Large intestine (tissue), 3 donors: ENCODE results near the gene RAB10. TPM values are rescaled to one million over a fixed set of nuclear protein-coding genes. Genes with fewer than 3 reads are reported as not detected.

ENCODE experiments used
- DNase-seq, 2 donors: peaks; one replicate each; pipeline versions ENCODE4 v3.0.0 to v3.0.0-alpha.2; 2013
- H3K27ac ChIP-seq: one replicate; pipeline ENCODE4 v1.5.1; 2013; ENCODE audit warnings: low read length
- H3K27me3 ChIP-seq: 2 replicates; pipeline ENCODE4 v1.6.1; 2013; ENCODE audit warnings: low read length; ENCODE audit not compliant: control insufficient read depth, insufficient read depth
- H3K36me3 ChIP-seq: 2 replicates; pipeline ENCODE4 v1.6.1; 2013; ENCODE audit warnings: low read length; ENCODE audit not compliant: control insufficient read depth, insufficient read depth
- H3K4me1 ChIP-seq: one replicate; pipeline ENCODE4 v1.6.1; 2013; ENCODE audit warnings: low read length; ENCODE audit not compliant: control insufficient read depth, insufficient read depth
- H3K4me3 ChIP-seq: one replicate; pipeline ENCODE4 v1.5.1; 2013; ENCODE audit warnings: low read length
- H3K9me3 ChIP-seq: one replicate; pipeline ENCODE4 v1.6.1; 2013; ENCODE audit warnings: mild to moderate bottlenecking, low read depth, low read length, moderate library complexity; ENCODE audit not compliant: control insufficient read depth
- WGBS: methylation state at CpG from one replicate; pipeline ENCODE4 v1.1.5; 2013; ENCODE audit warnings: low lambda C conversion rate; ENCODE audit not compliant: insufficient coverage; 5-methylcytosine and 5-hydroxymethylcytosine counted together
- polyA plus RNA-seq: library from polyadenylated mRNA; unstranded; fragments of 120-200 nt; gene quantifications from one replicate; pipeline ENCODE4 v1.2.1, GENCODE V29; 2013

The RAB10 gene
- polyA plus RNA-seq, 1 donor: 79.7 TPM

- Histone ChIP-seq H3K27me3 (peaks cover 49% of the 10 kb centered on the region), H3K4me1 (peaks cover 9% of the 10 kb centered on the region), H3K36me3 (no peaks in the 10 kb centered on the region), H3K4me3 (no peak overlapping the region), H3K27ac (no peak overlapping the region), H3K9me3 (peaks cover 7% of the 10 kb centered on the region)
- no CpG with 5 or more reads among the region's 10 CpGs for WGBS
- DNase-seq: no peak
Observed at GRCh38 chr2:26174691-26175465, 141.0 kb downstream of the RAB10 start.

DNA sequence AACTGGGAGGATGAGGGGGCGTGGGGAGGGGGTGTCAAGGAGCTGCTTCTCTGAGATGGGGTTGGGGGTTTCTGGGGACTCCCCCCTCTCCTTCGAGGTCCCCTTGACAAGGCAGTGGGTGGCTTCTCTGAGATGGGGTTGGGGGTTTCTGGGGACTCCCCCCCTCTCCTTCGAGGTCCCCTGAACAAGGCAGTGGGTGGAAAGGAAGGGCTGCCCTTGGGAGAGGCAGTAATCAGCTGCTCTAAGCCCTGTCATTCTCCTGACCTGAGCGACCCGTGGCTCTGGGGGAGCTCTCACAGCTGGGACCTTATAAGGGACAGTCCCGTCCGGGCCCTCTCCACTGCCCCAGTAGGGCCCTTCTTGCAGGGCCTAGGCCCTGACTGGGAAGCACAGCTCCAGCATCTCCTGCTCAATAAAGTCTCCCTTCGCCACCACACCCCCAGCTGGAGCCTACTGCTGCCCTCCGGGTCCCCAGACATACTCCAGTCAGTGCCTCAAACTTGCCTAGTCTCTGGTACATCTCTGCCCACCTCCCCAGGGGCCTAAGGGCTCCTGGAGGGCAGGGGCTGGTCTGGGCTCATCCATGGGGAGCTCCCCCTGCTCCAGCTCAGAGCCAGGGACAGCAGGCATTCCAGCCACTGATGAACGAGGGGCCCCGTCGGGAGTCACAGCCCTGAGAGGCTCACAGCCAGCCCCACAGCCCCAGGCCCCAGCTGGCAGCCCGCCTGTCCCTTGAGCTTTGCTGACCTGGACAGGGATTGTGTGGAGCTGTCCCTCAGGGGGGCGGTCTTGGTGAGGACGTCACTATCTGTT is 141.8 kb downstream of the RAB10 start:
- Histone ChIP-seq H3K36me3 (no peaks in the 10 kb centered on the region), H3K27ac (no peak overlapping the region), H3K4me1 (peaks cover 9% of the 10 kb centered on the region), H3K27me3 (peaks cover 54% of the 10 kb centered on the region), H3K9me3 (peaks cover 7% of the 10 kb centered on the region), H3K4me3 (no peak overlapping the region)
- WGBS: no CpG with 5 or more reads among the region's 15 CpGs
- no peak for DNase-seq

- Histone ChIP-seq H3K9me3 (peaks cover 7% of the 10 kb centered on the region), H3K27me3 (peaks cover 54% of the 10 kb centered on the region), H3K4me3 (no peak overlapping the region), H3K36me3 (no peaks in the 10 kb centered on the region), H3K4me1 (peaks cover 9% of the 10 kb centered on the region), H3K27ac (no peak overlapping the region)
- WGBS: no CpG with 5 or more reads among the region's 11 CpGs
- DNase-seq: no peak
Observed at GRCh38 chr2:26176279-26176615, 142.4 kb downstream of the RAB10 start.

DNA sequence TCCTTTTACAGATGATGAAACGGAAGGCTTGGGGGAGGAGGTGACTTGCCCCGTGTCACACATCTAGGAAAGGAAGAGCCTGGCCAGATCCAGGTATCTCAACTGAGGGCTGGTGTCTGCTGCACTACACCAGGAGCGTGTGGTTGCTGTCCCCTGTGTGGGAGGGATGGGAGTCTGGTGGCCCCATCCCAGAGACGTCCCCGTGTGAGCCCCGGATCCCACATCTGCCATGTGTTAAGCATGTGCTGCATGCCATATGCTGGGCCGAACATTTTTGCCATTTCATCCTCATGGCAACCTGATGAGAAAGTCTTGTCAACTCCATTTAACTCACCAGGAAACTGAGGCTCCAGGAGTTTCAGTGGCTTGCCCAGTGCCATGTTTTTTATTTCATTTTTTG is 143.2 kb downstream of the RAB10 start:
- H3K4me3 ChIP-seq: no peak overlapping the region
- peaks cover 48% of the 10 kb centered on the region for H3K27me3 ChIP-seq
- no peak for DNase-seq
- H3K4me1 ChIP-seq: peaks cover 9% of the 10 kb centered on the region
- H3K27ac ChIP-seq: no peak overlapping the region
- no peaks in the 10 kb centered on the region for H3K36me3 ChIP-seq
- H3K9me3 ChIP-seq: peaks cover 3% of the 10 kb centered on the region
- WGBS: no CpG with 5 or more reads among the region's 7 CpGs

DNA sequence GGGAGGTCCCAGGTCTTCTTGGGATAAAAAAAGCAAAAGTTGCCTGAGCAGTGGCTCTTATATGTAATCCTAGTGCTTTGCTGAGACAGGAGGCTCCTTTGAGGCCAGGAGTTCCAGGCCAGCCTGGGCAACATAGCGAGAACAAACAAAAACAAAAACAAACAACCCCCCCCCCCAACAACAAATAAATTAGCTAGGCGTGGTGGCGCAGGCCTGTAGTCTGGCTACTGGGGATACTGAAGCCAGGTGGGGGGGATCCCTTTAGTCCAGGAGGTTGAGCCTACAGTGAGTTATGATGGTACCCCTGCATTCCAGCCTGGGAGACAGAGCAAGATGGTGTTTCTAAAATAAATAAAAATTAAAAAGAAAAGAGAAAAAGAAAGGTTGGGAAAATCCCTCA is 144.4 kb downstream of the RAB10 start:
- Histone ChIP-seq H3K27ac (no peak overlapping the region), H3K9me3 (peaks cover 3% of the 10 kb centered on the region), H3K4me3 (peak overlapping the region; percentile 51), H3K27me3 (peaks cover 46% of the 10 kb centered on the region), H3K36me3 (no peaks in the 10 kb centered on the region), H3K4me1 (peaks cover 9% of the 10 kb centered on the region)
- no peak for DNase-seq
- WGBS: no CpG with 5 or more reads among the region's 3 CpGs

DNA sequence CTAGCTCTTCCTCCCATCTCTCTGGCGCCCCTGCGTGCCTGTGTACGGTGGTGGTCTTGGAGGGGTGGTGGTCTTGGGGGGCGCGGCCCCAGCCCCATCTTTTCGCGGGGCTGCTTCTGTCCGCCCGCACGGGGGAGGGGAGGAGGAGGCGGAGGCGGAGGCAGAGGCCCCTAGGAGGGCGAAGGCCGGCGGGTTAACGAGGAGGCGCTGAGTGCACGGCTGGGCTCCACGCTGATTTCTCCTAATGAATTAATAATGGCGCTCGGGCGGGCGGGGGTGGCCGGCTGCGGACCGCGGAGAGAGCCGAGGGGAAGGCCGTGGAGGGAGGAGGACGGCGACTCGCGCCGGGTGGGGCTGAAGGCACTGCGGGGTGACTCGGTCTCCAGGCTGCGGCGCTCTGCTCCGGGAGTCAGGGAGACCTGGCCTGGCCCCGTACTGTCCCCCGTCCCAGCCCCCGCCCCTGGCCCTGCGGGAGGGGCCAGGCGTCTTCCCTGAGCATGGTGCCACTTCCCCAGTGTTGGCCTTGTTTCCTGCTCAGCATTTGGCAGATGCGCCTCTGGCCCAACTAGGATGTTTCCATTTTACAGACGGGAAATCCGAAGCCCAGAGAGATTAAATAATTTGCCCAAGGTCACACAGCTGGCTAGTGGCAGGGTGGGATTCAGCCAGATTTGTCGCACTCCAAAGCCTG is 145.0 kb downstream of the RAB10 start:
- Histone ChIP-seq H3K4me1 (peaks cover 6% of the 10 kb centered on the region), H3K27me3 (peaks cover 46% of the 10 kb centered on the region), H3K27ac (no peak overlapping the region), H3K9me3 (peaks cover 3% of the 10 kb centered on the region), H3K4me3 (peak overlapping the region; percentile 51), H3K36me3 (no peaks in the 10 kb centered on the region)
- peak in 1 of 2 donors; percentile 62 for DNase-seq
- no CpG with 5 or more reads among the region's 48 CpGs for WGBS

- Histone ChIP-seq H3K9me3 (no peaks in the 10 kb centered on the region), H3K36me3 (no peaks in the 10 kb centered on the region), H3K4me3 (peak overlapping the region; percentile 51), H3K27me3 (peaks cover 41% of the 10 kb centered on the region), H3K4me1 (peaks cover 6% of the 10 kb centered on the region), H3K27ac (no peak overlapping the region)
- WGBS: no CpG with 5 or more reads among the region's 12 CpGs
- DNase-seq: no peak
Observed at GRCh38 chr2:26179446-26179913, 145.6 kb downstream of the RAB10 start.

DNA sequence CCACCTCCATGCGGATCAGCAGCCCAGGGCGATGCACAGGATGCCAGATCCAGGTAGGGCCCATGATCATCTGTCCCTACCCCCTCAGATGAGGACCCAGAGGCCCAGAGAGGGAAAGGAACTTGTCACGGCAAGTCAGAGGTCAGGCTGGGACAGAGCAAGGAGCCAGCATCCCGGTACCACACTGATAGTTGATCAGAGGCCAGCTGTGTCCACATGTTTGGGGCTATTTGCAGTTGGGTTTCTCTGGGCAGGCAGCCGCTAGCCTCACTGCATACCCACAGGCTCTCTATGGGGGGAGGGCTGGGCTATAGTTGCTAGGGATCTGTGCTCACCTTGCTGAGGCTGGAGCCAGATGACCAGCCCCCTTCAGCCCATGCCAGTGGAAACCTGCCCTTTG is 148.6 kb downstream of the RAB10 start:
- WGBS: no CpG with 5 or more reads among the region's 5 CpGs
- H3K27ac ChIP-seq: no peak overlapping the region

GRCh38 chr2:26182887-26183630 is 149.2 kb downstream of the RAB10 start:
- H3K27me3 ChIP-seq: peaks cover 30% of the 10 kb centered on the region
- no peak overlapping the region for H3K27ac ChIP-seq
- peaks cover 9% of the 10 kb centered on the region for H3K4me1 ChIP-seq
- no peak for DNase-seq
- no peak overlapping the region for H3K4me3 ChIP-seq
- H3K9me3 ChIP-seq: no peaks in the 10 kb centered on the region
- WGBS: no CpG with 5 or more reads among the region's 11 CpGs
- H3K36me3 ChIP-seq: no peaks in the 10 kb centered on the region

More for the DNA sequence above, 148.6 kb downstream of the RAB10 start:
- H3K27me3 ChIP-seq: peaks cover 30% of the 10 kb centered on the region
- H3K4me1 ChIP-seq: peaks cover 9% of the 10 kb centered on the region
- H3K9me3 ChIP-seq: no peaks in the 10 kb centered on the region
- no peaks in the 10 kb centered on the region for H3K36me3 ChIP-seq
- DNase-seq: no peak
- H3K4me3 ChIP-seq: no peak overlapping the region

GRCh38 chr2:26184121-26184520 is 150.2 kb downstream of the RAB10 start:
- Histone ChIP-seq H3K27ac (no peak overlapping the region), H3K27me3 (peaks cover 30% of the 10 kb centered on the region), H3K9me3 (no peaks in the 10 kb centered on the region), H3K36me3 (peaks cover 4% of the 10 kb centered on the region), H3K4me1 (peaks cover 6% of the 10 kb centered on the region), H3K4me3 (peak overlapping the region; percentile 48)
- DNase-seq: no peak
- WGBS: no CpG with 5 or more reads among the region's 34 CpGs
